PC-3 (cell line): ENCODE results near the gene DEFB114.

Experiments
- EZH2phosphoT487 ChIP-seq: fragments of 300-600 bp; sonication (generic); IDR thresholded peaks from 2 replicates; pipeline ENCODE4 v1.6.1; 2018; ENCODE audit warnings: mild to moderate bottlenecking, antibody characterized with exemption, low read length, borderline replicate concordance
- TF ChIP-seq, protein P1 (sequence below): fragments of 300-600 bp; sonication (generic); conservative IDR thresholded peaks from 2 replicates; pipeline ENCODE4 v1.5.1; 2017; ENCODE audit warnings: antibody characterized with exemption, low read depth, mild to moderate bottlenecking, low read length

DNA sequence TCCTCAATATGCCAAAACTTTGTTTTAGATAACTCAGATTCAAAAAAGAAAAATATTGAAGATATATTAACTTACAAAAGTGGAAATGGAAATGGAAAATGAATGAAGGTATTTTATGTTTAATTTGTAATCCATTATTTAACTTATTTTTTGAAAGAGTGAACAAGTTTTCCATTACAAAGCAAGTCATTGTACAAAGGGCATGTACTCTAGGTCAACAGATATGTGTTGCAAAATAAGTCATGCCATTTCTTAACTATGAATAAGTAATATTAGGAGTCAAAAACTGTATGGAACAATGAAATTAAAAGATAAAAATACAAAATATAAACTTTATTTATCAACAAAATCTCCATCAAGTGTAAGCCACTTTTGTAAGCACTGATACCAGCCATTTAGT, 31.3 kb upstream of the DEFB114 start:
- TF ChIP-seq EZH2phosphoT487, result no peak
- TF ChIP-seq, protein P1, sequence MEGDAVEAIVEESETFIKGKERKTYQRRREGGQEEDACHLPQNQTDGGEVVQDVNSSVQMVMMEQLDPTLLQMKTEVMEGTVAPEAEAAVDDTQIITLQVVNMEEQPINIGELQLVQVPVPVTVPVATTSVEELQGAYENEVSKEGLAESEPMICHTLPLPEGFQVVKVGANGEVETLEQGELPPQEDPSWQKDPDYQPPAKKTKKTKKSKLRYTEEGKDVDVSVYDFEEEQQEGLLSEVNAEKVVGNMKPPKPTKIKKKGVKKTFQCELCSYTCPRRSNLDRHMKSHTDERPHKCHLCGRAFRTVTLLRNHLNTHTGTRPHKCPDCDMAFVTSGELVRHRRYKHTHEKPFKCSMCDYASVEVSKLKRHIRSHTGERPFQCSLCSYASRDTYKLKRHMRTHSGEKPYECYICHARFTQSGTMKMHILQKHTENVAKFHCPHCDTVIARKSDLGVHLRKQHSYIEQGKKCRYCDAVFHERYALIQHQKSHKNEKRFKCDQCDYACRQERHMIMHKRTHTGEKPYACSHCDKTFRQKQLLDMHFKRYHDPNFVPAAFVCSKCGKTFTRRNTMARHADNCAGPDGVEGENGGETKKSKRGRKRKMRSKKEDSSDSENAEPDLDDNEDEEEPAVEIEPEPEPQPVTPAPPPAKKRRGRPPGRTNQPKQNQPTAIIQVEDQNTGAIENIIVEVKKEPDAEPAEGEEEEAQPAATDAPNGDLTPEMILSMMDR, result no peak
